ENCODE results near the gene NPTX2.

The NPTX2 gene

GRCh38 chr7:98654524-98655272 is 37.6 kb downstream of the NPTX2 start:
- DNase-seq: no peak

GRCh38 chr7:98655611-98656010 is 38.5 kb downstream of the NPTX2 start:
- DNase-seq: no peak

GRCh38 chr7:98656899-98657298 is 39.8 kb downstream of the NPTX2 start:
- no peak for DNase-seq

GRCh38 chr7:98657736-98658135 is 40.7 kb downstream of the NPTX2 start:
- no peak for DNase-seq

GRCh38 chr7:98659756-98660155 is 42.7 kb downstream of the NPTX2 start:
- no peak for DNase-seq

GRCh38 chr7:98661607-98662006 is 44.5 kb downstream of the NPTX2 start:
- DNase-seq: no peak

- no peak for DNase-seq
These were observed 45.2 kb downstream of the NPTX2 start for GRCh38 chr7:98662289-98662688.

GRCh38 chr7:98664882-98665281 is 47.8 kb downstream of the NPTX2 start:
- DNase-seq: no peak

GRCh38 chr7:98668255-98668654 is 51.2 kb downstream of the NPTX2 start:
- DNase-seq: no peak

- DNase-seq: no peak
These were observed 52.4 kb downstream of the NPTX2 start for GRCh38 chr7:98669329-98670000.

GRCh38 chr7:98670186-98670585 is 53.1 kb downstream of the NPTX2 start:
- no peak for DNase-seq

GRCh38 chr7:98671733-98672331 is 54.7 kb downstream of the NPTX2 start:
- no peak for DNase-seq

GRCh38 chr7:98674461-98674860 is 57.4 kb downstream of the NPTX2 start:
- no peak for DNase-seq

- no peak for DNase-seq
These were observed 57.8 kb downstream of the NPTX2 start for GRCh38 chr7:98674881-98675280.

- no peak for DNase-seq
These were observed 61.1 kb downstream of the NPTX2 start for GRCh38 chr7:98678215-98678614.

Data from right kidney (tissue), 1 donor.